ENCODE data around the gene EP400. TPM values are rescaled to one million over a fixed set of nuclear protein-coding genes. Genes with fewer than 3 reads are reported as not detected.

The EP400 gene
- total and polyA plus RNA-seq, 2 of the 4 experiments (the other 2 are of a cell fraction): 4.3 to 11.4 TPM

DNA sequence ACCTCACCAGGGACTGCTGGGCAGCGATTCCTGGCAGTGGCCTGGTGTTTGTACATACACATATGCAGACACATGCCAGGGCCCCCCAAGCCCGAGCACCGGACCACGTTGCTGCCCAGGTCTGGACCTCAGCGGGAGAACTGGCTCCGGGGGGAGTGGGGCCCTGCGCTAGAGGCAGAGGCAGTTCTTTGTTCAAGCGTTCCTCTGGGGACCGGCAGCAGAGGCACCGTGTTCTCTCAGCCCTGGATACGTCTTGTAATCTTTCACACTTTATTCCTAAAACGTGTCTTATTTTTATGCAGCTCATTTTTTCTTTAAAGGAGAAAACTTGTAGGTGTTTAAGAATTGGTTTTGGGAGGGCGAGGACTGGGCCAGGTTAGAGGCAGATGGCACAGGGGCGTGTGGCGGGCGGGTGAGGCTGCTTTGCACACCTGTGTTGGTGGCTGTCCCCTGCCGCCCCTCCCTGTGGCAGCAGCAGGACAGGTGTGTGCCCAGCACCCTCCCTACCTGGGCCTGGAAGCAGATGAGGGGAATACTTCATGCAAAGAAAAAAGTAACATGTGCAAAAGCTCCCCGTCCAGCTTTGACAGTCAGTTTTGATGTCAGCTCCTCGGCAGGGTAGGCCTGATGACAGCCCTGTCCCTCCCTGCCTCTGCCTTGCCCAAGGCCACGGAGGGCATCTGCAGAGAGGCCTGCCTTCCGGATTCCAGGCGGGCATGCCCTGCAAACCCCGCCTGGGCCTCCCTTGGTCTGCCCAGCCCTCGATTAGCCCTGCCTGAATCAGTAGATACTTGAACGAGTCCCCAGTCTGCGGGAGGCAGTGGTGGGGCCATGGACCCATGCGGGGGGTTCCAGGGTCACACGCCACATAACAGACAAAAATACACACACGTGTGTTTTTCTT lies 27.6 kb upstream of the EP400 start:
- H3K4ac ChIP-seq (ENCODE audit: low read depth, low read length): no peak overlapping the region
- in situ Hi-C loops (cut with MboI; ENCODE audit: low sequenced_read_pairs): no loop called here
- BruUV-seq (replicated peaks): TSS peak; percentile 64
- H3K14ac ChIP-seq (replicated peaks; ENCODE audit: low read depth, low read length): no peak overlapping the region
- H2AK5ac ChIP-seq (ENCODE audit: low read depth, low read length): no peak overlapping the region
- H3K56ac ChIP-seq (ENCODE audit: extremely low read depth, insufficient read depth, low read length): no peak overlapping the region
- no peak overlapping the region for H3K9ac ChIP-seq (ENCODE audit: low read depth, low read length)
- no peak overlapping the region for H3K4me2 ChIP-seq (ENCODE audit: low read depth, low read length)
- 79% methylated on average over 5 of the region's 29 CpGs; no CpG with 5 or more reads in 1 of the 2 experiments for WGBS, 2 experiments (ENCODE audit: extremely low coverage in 2 of 2, insufficient read length in 1 of 2)
- no peak overlapping the region for H2BK120ac ChIP-seq (ENCODE audit: low read depth, low read length)
- dilution Hi-C loops (cut with HindIII; ENCODE audit: low sequenced_read_pairs, unreplicated experiment): no loop called here
- no peak overlapping the region for H3K4me3 ChIP-seq (ENCODE audit: insufficient read depth, low read depth, low read length)
- H4K5ac ChIP-seq (ENCODE audit: low read depth, low read length): no peak overlapping the region
- no peak for DNase-seq
- no peaks in the 10 kb centered on the region for H3K79me1 ChIP-seq (ENCODE audit: low read depth in 1 of 2, low read length in 2 of 2)
- no peak for ATAC-seq (ENCODE audit: low read depth)
- no peak overlapping the region for H4K8ac ChIP-seq (ENCODE audit: low read depth in 2 of 2, low read length in 2 of 2)
- no peaks in the 10 kb centered on the region for H3K27me3 ChIP-seq (ENCODE audit: control insufficient read depth, insufficient read depth, low read length)
- H3K27ac ChIP-seq (ENCODE audit: insufficient read depth, low read length): no peak overlapping the region
- no peak overlapping the region for H2BK5ac ChIP-seq (ENCODE audit: low read depth, low read length, poor library complexity, severe bottlenecking)
- H3K9me1 ChIP-seq (ENCODE audit: insufficient read depth, low read length): no peaks in the 10 kb centered on the region
- no peak overlapping the region for H3K23ac ChIP-seq (ENCODE audit: low read depth, low read length)
- TF ChIP-seq BHLHE40 (IDR thresholded peaks at IDR 0.05; ENCODE audit: low read depth, low read length) (no peak), MAFK (IDR thresholded peaks at IDR 0.05; ENCODE audit: low read depth, low read length) (no peak), CHD1 (IDR thresholded peaks at IDR 0.05; ENCODE audit: low read depth, low read length) (no peak), FOS (IDR thresholded peaks at IDR 0.05; ENCODE audit: low read depth, low read length) (no peak), SMC3 (IDR thresholded peaks at IDR 0.05; ENCODE audit: low read depth, low read length) (no peak), POLR2A (IDR thresholded peaks at IDR 0.05; ENCODE audit: low read depth, low read length) (no peak), NFE2L2 (IDR thresholded peaks at IDR 0.05; ENCODE audit: low read depth, low read length) (no peak), MAZ (IDR thresholded peaks at IDR 0.05; ENCODE audit: borderline replicate concordance, low read depth, low read length) (no peak), CEBPB (IDR thresholded peaks at IDR 0.05; ENCODE audit: low read depth, low read length) (no peak), RFX5 (IDR thresholded peaks at IDR 0.05; ENCODE audit: low read depth, low read length) (no peak)
- TF ChIP-seq, protein P1, sequence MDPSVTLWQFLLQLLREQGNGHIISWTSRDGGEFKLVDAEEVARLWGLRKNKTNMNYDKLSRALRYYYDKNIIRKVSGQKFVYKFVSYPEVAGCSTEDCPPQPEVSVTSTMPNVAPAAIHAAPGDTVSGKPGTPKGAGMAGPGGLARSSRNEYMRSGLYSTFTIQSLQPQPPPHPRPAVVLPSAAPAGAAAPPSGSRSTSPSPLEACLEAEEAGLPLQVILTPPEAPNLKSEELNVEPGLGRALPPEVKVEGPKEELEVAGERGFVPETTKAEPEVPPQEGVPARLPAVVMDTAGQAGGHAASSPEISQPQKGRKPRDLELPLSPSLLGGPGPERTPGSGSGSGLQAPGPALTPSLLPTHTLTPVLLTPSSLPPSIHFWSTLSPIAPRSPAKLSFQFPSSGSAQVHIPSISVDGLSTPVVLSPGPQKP (IDR thresholded peaks at IDR 0.05; ENCODE audit: borderline replicate concordance, low read depth, low read length): no peak
- TF ChIP-seq, protein P2, sequence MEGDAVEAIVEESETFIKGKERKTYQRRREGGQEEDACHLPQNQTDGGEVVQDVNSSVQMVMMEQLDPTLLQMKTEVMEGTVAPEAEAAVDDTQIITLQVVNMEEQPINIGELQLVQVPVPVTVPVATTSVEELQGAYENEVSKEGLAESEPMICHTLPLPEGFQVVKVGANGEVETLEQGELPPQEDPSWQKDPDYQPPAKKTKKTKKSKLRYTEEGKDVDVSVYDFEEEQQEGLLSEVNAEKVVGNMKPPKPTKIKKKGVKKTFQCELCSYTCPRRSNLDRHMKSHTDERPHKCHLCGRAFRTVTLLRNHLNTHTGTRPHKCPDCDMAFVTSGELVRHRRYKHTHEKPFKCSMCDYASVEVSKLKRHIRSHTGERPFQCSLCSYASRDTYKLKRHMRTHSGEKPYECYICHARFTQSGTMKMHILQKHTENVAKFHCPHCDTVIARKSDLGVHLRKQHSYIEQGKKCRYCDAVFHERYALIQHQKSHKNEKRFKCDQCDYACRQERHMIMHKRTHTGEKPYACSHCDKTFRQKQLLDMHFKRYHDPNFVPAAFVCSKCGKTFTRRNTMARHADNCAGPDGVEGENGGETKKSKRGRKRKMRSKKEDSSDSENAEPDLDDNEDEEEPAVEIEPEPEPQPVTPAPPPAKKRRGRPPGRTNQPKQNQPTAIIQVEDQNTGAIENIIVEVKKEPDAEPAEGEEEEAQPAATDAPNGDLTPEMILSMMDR (conservative IDR thresholded peaks at IDR 0.05; ENCODE audit: low read depth, low read length): no peak
- TF ChIP-seq, protein P3, sequence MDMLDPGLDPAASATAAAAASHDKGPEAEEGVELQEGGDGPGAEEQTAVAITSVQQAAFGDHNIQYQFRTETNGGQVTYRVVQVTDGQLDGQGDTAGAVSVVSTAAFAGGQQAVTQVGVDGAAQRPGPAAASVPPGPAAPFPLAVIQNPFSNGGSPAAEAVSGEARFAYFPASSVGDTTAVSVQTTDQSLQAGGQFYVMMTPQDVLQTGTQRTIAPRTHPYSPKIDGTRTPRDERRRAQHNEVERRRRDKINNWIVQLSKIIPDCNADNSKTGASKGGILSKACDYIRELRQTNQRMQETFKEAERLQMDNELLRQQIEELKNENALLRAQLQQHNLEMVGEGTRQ (IDR thresholded peaks at IDR 0.05; ENCODE audit: low read depth, low read length): no peak
- H4K20me1 ChIP-seq (ENCODE audit: insufficient read depth, low read length): no peaks in the 10 kb centered on the region
- peaks cover 43% of the 10 kb centered on the region for H3K36me3 ChIP-seq (ENCODE audit: control insufficient read depth, insufficient read depth, low read length)
- H4K91ac ChIP-seq (ENCODE audit: insufficient read depth, low read depth, low read length): no peak overlapping the region
- ChIA-PET POLR2A (ENCODE audit: unreplicated experiment) (no interaction called here), CTCF (no interaction called here)
- no peak overlapping the region for H2AK9ac ChIP-seq (replicated peaks; ENCODE audit: low read depth, low read length, poor library complexity)
- H2BK20ac ChIP-seq (ENCODE audit: low read depth, low read length): no peak overlapping the region
- H3K4me1 ChIP-seq (ENCODE audit: control insufficient read depth, insufficient read depth, low read length): no peaks in the 10 kb centered on the region
- no peak overlapping the region for H2AFZ ChIP-seq (replicated peaks; ENCODE audit: low read length, poor library complexity)
- H2BK15ac ChIP-seq (ENCODE audit: low read depth, low read length): no peak overlapping the region
- no peak overlapping the region for H3K18ac ChIP-seq (ENCODE audit: low read depth, low read length)
- no peaks in the 10 kb centered on the region for H3K9me3 ChIP-seq (ENCODE audit: control insufficient read depth, insufficient read depth, low read length)
- intact Hi-C loops (cut with micrococcal nuclease): no loop called here
